HG03469 (cell line): ENCODE data around the gene OR9Q1.

Experiments
- ATAC-seq: cut with Tn5 transposase; IDR thresholded peaks from one replicate; pipeline ENCODE4 v1.9.1; 2021; ENCODE audit warnings: mild to moderate bottlenecking, moderate library complexity, moderate number of reproducible peaks; ENCODE audit not compliant: unreplicated experiment

OR9Q1 gene

GRCh38 chr11:58227956-58228615, 204.4 kb downstream of the OR9Q1 start:
- ATAC-seq: no peak
